Hepatic stellate cell (primary cell): Measurements from ENCODE around the gene ZFYVE1.
"Not testable (repeated sequence)": the region's sequence is repeated elsewhere in the genome, so short reads cannot be mapped to it uniquely, and the experiment has no call there.

Experiments
- DNase-seq: peaks from one replicate; pipeline ENCODE4 v3.0.0; 2011; ENCODE audit warnings: low spot score

Gene ZFYVE1

GRCh38 chr14:73026845-73027542 lies at the start of gene ZFYVE1:
TSS of gene ZFYVE1 (minus strand) at chr14:73027106. CDS start at chr14:73024508, 2,598 bp downstream.
- DNase-seq, result peak; percentile 96

- no peak for DNase-seq
Observed at GRCh38 chr14:73069585-73069984, 42.7 kb upstream of the ZFYVE1 start.

- peak; percentile 55 for DNase-seq
Observed at GRCh38 chr14:73058922-73059673, 32.2 kb upstream of the ZFYVE1 start.

- peak; percentile 97 for DNase-seq
Observed at GRCh38 chr14:73058224-73058921, 31.5 kb upstream of the ZFYVE1 start, which contains the start of gene RBM25. TSS of gene RBM25 (plus strand) at chr14:73058534. CDS start at chr14:73071642, 13,108 bp downstream.

GRCh38 chr14:73057944-73058223 lies 31.0 kb upstream of the ZFYVE1 start:
- DNase-seq, result no peak

- no peak for DNase-seq
Observed at GRCh38 chr14:73055251-73055650, 28.3 kb upstream of the ZFYVE1 start.

GRCh38 chr14:73049428-73049827 lies 22.5 kb upstream of the ZFYVE1 start:
- no peak for DNase-seq

GRCh38 chr14:73047808-73048207 lies 20.9 kb upstream of the ZFYVE1 start:
- no peak for DNase-seq

GRCh38 chr14:73036706-73037450 lies 10.0 kb upstream of the ZFYVE1 start:
- not testable (repeated sequence) for DNase-seq

GRCh38 chr14:73027984-73028383 lies 1.1 kb upstream of the ZFYVE1 start:
- DNase-seq, result no peak

- no peak for DNase-seq
Observed at GRCh38 chr14:73027546-73027945, 640 bp upstream of the ZFYVE1 start.

- no peak for DNase-seq
Observed at GRCh38 chr14:73026243-73026844, 562 bp downstream of the ZFYVE1 start.

GRCh38 chr14:73025544-73025943 lies 1.4 kb downstream of the ZFYVE1 start:
- peak; percentile 13 for DNase-seq

- DNase-seq, result no peak
Observed at GRCh38 chr14:73022051-73022450, 4.9 kb downstream of the ZFYVE1 start.

- DNase-seq, result not testable (repeated sequence)
Observed at GRCh38 chr14:73016011-73016410, 10.9 kb downstream of the ZFYVE1 start.

- not testable (repeated sequence) for DNase-seq
Observed at GRCh38 chr14:73015552-73015951, 11.4 kb downstream of the ZFYVE1 start.

GRCh38 chr14:73014105-73014504 lies 12.8 kb downstream of the ZFYVE1 start:
- DNase-seq, result peak; percentile 38

GRCh38 chr14:73011189-73011588 lies 15.7 kb downstream of the ZFYVE1 start:
- DNase-seq, result not testable (repeated sequence)

- DNase-seq, result peak; percentile 41
Observed at GRCh38 chr14:73008501-73008900, 18.4 kb downstream of the ZFYVE1 start.

GRCh38 chr14:73007835-73008234 lies 19.1 kb downstream of the ZFYVE1 start:
- DNase-seq, result no peak

- not testable (repeated sequence) for DNase-seq
Observed at GRCh38 chr14:73004641-73005040, 22.3 kb downstream of the ZFYVE1 start.

- no peak for DNase-seq
Observed at GRCh38 chr14:73003681-73004080, 23.2 kb downstream of the ZFYVE1 start.
